ENCODE data around the gene SEMA3B.
"Not testable (repeated sequence)": the region's sequence is repeated elsewhere in the genome, so short reads cannot be mapped to it uniquely, and the experiment has no call there.

The SEMA3B gene

DNA sequence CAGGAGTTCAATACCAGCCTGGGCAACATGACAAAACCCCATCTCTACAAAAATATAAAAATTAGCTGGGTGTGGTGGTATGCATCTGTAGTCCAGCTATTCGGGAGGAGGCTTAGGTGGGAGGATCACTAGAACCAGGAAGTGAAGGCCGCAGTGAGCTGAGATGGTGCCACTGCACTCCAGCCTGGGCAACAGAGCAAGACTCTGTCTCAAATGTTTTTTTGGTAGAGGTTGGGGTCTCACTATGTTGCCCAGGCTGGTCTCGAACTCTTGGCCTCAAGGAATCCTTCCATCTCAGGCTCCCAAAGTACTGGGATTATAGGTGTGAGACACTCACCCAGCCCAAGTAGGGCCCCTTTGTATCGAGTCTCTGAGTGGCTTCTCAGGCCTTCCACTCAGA lies 25.1 kb downstream of the SEMA3B start:
- DNase-seq (ENCODE audit: low read depth), result no peak

DNA sequence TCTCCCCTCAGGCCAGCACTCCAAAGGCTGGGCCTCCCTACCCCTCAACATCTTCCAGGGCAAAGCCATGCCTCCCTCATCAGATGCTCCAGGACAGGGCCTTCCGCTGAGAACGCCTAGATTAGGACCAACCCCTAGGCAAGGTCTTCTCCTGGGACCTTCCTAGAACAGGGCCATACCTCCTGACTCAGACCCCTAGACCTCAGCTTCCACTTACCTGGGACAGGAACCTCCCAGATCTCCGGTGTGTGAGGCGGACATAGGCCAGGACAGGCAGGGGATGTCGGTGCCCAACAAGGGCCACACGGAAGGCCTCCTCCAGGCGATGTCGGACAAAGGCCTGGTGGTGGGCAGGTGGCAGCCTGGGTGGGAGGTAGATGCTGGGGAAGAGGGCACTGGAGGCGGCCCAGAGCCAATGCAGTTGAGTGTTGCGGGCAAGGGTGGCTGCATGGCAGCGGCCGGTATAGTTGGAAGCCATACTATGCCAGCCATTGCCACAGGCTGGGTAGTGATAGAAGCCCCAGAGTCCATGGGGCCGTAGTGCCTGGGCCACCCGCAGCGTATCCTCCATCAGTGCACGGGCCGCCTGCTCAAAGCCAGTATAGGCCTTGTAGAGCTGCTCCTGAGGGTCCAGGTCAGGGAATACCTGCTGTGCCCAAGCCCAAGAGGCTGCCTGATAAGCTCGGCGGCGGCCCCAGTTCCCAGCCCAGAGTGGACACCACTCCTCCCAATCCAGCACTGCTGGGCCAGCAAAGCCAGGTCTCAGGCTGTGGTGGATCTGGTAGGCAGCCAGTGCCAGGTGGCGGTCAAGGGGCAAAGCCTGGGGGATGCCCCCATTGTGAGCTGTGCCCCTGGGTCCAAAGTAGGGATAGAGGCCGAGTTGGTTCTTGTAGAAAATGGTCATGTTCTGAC lies 25.8 kb downstream of the SEMA3B start:
- DNase-seq (ENCODE audit: low read depth), result no peak

DNA sequence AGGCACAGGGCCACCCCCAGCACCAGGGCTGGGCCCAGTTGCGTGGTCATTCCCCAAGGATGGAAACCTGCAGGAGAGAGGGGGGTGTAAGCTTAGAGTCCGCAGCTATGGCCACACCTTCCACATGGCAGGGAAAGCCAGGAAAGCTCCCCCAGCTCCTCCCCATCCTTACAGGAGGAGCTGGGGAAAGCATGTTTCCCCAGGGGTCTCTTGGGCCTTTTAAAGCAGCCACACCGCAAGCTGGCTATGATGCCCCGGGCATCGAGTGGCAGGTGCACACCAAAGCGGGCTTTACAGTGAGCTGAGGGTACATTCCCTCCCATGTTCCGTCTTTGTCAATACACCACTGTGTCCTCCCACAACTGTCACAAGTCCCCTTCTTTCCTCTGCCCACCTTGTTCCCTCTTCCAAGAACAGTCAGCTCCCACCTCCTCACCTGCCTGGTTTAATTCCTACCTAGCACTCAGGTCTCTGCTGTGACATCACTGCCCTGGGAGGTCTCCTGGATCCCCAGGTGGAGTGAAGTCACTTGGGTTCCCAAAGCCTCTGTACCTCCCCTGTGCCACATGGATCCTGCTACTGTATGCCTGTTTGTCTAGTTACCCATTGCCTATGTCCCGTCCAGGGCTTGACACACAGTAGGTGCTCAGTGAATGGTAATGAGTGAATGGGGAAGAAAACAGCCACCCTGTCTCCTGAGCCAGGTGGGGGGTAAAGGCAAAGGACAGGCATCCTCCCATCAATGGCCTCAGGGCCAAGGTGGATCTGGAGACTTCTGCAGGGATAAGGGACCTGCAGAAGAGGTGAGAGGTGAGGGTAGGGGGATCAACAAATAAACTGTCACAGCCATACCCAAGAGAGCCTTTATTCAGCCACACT lies 26.8 kb downstream of the SEMA3B start:
- no peak for DNase-seq (ENCODE audit: low read depth)

DNA sequence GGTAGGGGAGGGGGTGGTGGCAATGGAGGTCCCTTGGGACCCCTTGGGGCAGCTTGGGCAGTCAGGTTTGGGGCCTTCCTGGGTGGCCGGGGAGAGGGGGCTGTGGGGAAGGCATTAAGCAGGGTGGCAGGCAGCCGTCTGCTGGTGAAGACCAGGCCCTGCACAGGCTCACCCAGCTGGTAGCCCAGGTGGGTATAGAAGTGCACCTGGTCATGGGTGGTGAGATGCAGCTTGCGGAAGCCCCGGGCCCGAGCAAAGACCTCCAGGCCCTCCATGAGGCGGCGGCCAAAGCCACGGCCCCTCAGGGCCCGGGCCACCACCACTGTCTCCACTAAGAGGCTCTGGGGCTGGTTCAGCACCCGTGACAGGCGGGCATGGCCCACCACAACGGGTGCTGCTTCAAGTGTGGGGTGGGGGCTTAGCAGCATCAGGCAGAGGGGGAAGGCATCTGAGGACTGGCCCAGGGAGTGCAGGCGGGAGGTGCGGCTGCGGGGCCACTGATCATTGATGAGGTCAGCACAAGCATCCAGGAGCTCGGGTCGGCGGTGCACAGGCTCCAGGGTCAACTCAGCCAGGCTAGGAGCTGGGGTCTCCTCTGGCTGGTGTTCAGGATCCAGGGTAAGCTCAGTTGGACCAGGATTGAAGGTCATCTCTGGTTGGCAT lies 27.9 kb downstream of the SEMA3B start:
- no peak for DNase-seq (ENCODE audit: low read depth)

DNA sequence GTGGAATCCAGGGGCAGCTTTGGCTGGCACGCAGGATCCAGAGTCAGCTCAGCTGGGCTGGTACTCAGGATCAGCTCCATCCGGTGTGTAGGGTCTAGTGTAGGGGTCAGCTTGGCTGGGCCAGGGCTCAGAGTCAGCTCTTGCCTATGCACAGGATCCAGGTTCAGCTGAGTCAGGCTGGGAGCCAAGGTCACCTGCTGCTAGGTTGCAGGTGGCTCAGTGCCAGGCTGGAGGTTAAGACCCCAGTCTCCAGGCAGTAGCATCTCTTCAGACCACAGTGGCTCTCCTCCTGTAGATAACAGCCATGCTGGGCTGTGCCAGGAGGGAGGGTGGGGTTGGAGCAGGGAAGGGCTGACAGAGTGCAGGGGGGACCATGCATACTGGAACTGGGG lies 28.4 kb downstream of the SEMA3B start:
- no peak for DNase-seq (ENCODE audit: low read depth)

DNA sequence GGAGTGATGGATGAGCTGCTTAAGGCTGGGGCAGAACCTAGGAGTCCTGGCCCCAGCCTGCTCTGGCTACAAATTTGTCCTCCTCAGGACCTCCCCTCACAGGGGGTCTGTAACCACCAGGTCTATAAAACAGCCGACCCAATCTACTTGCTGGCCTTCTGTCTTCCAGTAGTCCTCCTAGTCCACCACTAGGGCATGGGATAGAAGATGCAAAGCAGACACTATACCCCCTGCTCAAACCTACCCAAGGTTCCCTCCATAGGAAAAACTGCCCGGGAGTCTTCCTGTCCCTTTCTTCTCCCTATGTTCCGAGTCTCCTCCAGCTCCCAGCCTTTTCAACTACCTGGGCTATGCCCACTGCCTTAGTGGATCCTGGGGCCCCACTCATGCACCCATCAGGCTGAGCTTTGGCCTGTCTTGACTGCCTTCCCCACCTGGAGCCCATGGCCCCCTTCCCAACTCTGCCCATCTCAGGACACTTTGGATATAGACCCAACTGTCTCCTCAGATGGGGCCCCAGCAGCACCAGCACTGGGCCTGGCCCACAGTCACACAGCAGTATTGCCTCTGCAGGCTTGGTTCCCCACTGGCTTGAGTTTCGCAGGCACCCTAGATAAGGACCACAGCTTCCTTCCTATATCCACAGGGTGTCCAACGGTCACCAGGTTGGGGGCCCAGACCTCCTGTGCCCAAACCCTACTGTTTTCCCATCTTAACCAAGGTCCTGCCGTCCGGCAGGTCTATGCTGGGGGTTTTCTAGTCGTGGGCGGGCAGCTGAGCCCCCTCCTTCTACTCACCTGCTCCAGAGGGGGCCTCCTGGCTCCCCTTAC lies 29.2 kb downstream of the SEMA3B start:
- no peak for DNase-seq (ENCODE audit: low read depth)

DNA sequence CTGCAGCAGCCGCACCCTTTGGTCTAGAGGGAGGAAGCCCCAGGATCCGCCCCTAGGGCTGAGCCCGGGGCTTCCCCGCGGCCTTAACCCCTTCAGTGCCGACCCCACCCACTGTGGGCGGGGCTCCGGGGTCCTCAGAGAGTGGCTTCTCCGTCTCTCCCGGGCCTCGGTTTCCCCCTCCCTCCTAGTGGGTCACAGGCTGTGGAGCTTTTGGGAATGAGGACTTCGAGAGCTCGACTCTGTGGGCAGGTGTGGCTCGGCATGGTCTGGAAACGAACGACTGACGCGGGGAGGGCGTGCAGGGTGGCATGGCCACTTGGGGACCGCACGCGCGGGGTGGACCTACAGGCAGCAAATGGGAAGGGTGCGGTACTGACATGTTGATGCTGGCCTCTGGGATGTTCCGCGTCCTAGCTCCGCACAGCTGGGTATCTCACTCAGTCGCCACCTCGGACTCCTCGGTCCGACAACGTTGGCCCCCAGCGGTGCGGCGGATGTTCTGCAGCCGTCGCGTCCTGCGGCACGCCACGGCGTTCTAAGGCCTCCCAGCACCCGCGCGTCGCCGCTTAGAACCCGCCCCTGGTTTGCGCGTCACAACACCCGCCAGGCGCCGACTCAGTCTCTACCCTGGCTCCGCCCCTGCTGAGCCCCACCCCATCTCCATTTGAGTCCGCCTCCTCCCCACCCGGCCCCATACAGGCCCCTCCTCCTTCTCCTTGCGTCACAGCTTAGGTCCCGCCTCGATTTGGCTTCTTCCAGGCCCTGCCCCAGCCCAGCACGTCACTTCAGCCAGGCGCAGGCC lies 30.1 kb downstream of the SEMA3B start, which contains the start of the genes HYAL3 and NAA80:
Gene HYAL3, minus strand, starts transcription at position 570 of the 802 bp plus-strand sequence. CDS start 3,803 bp downstream, outside the sequence.
Gene NAA80, minus strand, starts transcription at position 570 of the 802 bp plus-strand sequence. CDS start 1,942 bp downstream, outside the sequence.
- DNase-seq (ENCODE audit: low read depth), result peak; percentile 99

DNA sequence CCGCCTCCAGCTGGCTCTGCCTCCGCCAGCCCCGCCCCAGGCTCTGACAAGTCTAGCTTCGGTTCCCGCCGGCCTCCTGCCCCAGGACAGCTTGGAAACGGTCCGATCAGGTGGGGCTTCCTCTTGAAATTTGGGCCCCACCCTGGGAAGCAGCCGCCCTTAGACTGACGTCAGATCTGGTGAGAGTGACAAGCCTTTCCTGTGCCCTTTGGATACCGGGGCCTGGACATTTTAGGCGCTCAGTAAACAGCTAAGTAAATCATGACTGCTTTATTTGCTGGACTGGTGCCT lies 30.6 kb downstream of the SEMA3B start:
- DNase-seq (ENCODE audit: low read depth), result no peak

DNA sequence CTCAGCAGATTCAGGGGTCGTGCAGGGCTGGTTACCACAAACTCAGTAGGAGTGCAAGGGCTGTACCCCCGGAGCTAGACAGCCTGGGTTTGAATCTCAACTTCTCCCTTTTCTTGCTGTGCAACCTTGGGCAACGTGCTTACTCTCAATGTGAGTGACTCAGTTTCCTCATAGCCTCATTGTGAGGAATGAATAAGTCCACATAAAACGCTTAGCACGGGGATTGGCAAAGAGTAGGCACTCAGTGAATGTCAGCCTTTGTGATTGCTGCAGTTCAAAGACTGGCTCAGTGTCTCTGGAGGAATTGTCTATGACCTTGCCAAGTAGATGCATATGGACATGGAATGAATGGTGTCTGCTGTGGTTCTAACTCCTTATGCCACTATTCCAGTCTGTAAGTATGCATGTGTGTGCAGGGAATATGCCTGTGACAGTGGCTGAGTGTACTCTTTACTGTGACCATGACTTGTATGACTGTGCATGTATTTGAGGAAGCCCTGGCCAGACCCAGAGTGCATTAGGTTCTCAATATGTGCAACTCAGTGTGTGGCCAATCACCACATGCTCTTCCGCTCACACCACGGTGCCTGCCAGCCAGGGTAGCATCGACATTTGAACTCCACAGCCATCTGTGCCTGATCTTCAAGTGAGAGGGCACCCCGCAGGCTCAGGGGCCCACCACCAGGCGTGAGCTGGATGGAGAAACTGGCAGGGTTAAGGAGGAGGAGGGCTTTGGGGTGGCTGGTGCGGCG lies 31.2 kb downstream of the SEMA3B start:
- DNase-seq (ENCODE audit: low read depth), result no peak

DNA sequence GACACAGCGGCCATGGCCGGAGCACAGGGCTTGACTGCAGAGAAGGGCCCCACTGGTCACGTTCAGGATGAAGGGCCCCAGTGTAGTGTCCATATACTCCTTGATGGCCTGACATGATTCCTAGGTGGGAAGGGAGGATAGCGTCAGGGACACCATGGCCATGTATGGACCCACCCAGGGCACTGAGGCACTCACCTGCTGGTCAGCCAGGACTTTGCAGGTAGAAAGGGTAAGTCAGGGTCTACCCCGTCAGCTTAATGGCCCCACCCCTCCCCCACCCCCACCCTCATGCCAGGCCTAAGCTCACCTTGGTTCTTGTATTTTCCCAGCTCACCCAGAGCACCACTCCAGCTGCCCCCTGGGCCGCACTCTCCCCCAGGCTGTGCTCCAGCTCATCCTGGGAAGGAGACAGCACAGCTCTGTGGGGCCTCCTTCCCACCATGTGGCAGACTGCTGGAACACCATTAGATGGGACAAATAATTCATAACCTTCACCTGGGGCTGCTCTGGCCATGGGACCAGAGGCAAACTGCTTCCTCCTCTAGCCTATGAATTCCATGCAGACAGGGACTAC lies 31.8 kb downstream of the SEMA3B start:
- DNase-seq (ENCODE audit: low read depth), result no peak

DNA sequence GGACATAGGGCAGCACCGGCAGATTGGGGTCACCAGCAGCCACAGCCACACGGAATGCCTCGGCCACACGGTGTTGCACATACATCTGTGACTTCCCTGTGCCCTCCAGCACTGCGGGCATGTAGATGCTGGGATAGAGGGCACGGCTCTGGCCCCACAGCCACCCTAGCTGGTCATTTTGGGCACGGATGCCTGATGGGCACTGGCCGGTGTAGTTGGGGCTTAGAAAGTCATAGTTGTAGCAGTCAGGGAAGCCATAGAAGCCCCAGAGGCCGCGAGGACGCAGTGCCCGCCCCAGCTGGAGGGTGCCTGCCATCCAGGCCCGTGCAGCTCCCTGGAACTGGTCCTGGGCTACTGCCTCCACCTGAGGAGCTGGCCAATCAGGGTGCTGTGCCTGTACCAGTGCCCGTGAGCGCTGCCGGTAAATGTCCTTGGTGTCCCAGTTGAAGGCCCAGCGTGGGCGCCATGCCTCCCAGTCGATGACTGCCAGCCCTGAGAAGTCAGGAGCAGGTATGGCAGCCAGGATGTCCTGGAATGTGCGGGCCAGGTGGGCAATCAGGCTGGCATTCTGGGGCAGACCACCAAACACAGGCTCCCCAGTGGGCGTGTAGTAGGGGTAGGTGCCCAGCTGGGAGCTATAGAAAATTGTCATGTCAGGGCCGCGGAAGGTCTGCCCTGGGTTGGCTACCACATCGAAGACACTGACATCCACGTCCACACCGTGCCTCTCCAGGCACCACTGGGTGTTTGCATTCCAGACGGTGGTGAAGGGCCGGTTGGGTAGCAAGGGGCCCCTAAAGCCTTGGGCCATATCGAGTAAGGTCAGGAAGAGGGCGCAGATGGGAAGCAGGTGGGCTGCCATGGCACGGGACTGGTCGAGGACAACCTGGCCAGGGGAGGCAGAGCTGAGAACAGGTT lies 33.4 kb downstream of the SEMA3B start:
- no peak for DNase-seq (ENCODE audit: low read depth)

DNA sequence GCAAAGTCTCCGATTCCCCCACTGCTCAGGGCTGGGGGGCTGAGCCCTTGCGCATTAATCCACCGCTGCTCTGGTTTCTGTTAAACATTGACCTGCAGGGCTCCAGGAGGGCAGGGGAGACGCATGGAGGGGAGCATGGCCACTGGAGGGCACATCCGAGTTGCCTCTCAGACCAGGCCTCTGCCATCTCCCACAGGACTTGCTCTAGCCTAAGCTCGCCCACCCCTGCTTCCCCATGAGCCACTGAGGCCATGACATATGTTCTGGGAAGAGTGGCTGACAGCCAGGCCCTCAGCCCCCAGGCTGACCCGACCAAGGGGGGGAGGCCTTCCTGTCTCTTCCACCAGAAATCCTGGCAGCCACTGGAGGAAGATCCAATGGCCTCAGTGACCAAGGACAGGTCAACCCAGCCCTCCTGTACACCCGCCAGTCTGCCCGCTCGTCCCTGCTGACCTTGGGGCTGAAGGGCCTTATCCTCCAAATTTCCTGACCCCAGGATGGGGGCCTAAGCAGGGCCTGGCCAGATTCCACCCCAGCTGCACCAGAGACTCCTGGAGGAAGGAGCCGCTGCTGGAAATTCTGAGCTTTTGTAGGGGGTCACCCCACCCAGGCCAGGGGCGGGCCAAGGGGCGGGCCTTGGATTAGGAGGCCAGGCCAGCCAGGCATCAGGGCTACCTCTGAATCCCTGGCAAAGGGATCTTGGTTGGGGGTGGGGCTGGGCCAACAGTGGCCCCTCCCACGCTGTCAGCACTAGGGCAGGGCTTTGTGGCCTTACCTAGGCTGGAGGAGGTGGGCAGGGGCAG lies 34.3 kb downstream of the SEMA3B start, which contains the start of gene HYAL1:
Gene HYAL1, minus strand, starts transcription at position 562 of the 803 bp plus-strand sequence. CDS start 618 bp downstream, outside the sequence.
- DNase-seq (ENCODE audit: low read depth), result no peak

DNA sequence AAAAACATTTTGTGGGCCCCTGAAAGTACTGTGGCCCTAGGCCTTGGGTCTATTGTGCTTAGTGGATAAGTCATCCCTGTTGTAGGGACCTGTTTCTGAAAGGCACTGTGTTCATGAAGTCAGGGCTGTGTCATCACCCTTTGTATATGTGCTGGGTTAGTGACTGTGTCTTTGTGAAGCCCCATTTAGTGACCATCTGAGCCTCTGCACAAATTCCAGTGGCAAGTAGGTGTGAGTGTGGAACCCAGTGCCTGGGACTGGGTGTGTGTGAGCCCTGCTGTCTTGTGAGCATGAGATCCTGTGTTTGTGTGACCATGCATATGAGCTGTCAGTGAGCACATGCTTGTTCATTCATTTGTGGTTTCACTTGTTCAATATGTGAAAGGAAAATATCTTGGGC lies 35.7 kb downstream of the SEMA3B start:
- DNase-seq (ENCODE audit: low read depth), result no peak

DNA sequence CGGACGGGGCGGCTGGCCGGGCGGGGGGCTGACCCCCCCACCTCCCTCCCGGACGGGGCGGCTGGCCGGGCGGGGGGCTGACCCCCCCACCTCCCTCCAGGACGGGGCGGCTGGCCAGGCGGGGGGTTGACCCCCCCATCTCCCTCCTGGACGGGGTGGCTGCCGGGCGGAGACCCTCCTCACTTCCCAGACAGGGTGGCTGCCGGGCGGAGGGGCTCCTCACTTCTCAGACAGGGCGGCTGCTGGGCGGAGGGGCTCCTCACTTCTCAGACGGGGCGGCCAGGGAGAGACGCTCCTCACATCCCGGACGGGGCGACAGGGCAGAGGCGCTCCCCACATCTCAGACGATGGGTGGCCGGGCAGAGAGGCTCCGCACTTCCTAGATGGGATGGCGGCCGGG lies 43.1 kb downstream of the SEMA3B start:
- DNase-seq (ENCODE audit: low read depth), result not testable (repeated sequence)

DNA sequence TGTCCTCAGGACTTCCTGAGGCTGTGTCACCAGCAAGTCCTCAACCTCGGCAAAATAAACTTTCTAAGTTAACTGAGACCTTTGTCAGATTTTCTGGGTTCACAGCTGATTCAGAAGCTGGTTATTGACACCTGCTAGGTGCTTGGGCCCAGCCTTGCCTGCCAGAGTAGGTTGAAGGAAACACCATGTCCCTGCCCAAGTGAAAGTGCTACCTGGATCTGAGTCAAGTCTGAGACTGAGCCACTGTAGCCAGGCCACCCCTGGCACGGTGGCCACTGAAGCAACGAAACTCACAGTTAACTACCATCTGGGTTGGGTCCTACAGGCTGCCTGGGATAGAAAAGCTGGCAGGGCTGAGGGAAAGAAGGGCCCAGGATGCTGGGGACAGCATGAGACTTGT lies 45.4 kb downstream of the SEMA3B start:
- DNase-seq (ENCODE audit: low read depth), result no peak

DNA sequence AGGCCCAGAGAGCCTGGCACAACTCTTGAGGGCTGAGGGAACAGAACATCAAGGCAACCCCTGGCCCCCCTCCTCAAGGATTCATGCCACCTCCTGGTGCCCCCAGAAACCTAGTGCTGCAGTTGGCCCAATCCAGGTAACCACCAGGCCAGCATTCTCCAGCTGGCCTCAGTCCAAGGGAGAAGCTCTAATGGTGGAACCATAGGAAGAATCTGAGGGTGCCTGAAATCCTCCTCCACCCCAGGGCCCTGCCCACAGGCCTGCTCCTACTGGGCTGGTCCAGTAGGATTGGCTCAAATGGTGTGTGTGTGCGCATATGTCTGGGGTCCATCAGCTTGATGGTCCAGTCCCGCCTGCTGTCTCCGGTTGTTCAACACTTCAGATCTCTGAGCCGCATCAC lies 45.9 kb downstream of the SEMA3B start:
- no peak for DNase-seq (ENCODE audit: low read depth)

DNA sequence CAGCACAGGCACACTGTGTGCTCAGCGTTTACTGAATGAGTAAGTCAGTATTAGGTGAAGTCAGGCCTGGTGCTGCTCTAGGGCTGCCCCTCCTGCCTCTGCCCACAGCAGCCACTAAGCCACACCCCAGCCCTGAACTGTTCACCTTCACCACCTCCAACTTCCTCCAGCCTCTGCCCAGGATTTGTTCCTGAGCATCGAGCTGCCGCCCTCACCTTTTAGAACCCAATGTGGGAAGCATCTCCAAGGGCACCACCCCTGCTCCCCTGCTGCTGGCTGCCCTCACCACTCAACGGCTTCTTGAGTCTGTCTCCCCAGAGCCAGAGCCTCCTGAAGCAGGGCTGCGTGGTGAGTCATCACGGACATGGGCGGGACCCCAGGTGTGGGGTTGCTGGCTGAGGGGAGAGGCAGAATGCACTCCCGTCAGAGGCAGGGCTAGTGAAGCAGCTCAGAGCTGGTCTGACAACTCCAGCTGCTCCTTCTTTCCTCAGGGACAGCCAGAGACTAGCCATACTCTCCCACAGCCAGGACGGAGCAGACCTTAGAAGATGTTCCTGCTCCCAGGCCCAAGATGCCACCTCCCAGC lies 47.8 kb downstream of the SEMA3B start:
- peak; percentile 59 for DNase-seq (ENCODE audit: low read depth)
